ENCODE measurements around the gene RPL9. TPM values are rescaled to one million over a fixed set of nuclear protein-coding genes. Genes with fewer than 3 reads are reported as not detected.
"Not testable (repeated sequence)": the region's sequence is repeated elsewhere in the genome, so short reads cannot be mapped to it uniquely, and the experiment has no call there.

The RPL9 gene
- total RNA-seq, 6 experiments from 2014 or later, result 1,332 to 1,543 (median 1,424) TPM

DNA sequence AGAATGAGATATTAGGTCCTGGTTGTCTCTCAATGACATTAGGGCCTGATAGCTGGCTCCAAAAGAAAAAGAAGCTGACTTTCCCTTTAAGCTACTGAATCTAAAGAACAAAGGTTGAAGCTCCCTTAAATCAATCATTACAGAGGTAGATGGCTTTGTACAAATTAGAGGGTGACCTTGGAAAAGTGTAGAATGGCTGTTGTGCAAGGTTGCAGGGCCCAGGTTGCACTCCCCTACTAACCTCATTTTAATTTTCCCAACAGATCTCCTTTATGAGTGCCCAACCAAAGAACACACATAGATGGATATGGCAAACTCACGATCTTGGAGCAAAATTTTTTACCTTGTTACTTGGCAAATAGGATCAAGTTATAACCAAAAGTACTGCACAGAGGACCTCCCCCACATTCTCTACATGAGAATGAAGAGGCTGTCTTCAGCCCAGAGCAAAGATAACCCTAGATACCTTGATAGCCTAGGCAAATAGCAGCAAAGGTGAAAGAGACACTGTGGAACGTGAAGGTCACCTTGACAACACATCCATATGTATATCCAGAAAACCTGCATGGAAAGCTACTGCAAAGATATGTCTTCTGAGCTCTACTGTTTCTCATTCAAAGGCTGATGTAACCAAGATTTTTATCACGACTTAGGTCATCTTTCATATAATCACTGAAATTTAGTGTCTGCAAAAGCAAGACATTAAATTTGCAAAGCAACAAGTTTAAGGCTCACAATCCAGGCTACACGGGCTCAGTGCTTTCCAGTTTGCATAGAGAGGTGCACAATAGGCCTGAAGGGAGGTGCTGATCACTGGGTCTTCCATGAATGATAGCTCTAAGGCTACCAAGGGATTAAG is 29.0 kb downstream of the RPL9 start:
- no peak overlapping the region for H3K4me3 Mint-ChIP-seq
- H3K36me3 Mint-ChIP-seq (ENCODE audit: low read depth), result no peaks in the 10 kb centered on the region
- H3K27ac Mint-ChIP-seq, result no peak overlapping the region
- no peaks in the 10 kb centered on the region for H3K9me3 Mint-ChIP-seq
- peaks cover 6% of the 10 kb centered on the region; the same call in 1 of the 2 replicates for H3K4me1 Mint-ChIP-seq (ENCODE audit: low read depth)
- TF ChIP-seq, protein P1, sequence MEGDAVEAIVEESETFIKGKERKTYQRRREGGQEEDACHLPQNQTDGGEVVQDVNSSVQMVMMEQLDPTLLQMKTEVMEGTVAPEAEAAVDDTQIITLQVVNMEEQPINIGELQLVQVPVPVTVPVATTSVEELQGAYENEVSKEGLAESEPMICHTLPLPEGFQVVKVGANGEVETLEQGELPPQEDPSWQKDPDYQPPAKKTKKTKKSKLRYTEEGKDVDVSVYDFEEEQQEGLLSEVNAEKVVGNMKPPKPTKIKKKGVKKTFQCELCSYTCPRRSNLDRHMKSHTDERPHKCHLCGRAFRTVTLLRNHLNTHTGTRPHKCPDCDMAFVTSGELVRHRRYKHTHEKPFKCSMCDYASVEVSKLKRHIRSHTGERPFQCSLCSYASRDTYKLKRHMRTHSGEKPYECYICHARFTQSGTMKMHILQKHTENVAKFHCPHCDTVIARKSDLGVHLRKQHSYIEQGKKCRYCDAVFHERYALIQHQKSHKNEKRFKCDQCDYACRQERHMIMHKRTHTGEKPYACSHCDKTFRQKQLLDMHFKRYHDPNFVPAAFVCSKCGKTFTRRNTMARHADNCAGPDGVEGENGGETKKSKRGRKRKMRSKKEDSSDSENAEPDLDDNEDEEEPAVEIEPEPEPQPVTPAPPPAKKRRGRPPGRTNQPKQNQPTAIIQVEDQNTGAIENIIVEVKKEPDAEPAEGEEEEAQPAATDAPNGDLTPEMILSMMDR (IDR thresholded peaks at IDR 0.05), result no peak
- peaks cover 1% of the 10 kb centered on the region; the same call in 1 of the 2 replicates for H3K27me3 Mint-ChIP-seq (ENCODE audit: insufficient read depth)
- DNase-seq, result no peak

- Mint-ChIP-seq H3K9me3 (no peaks in the 10 kb centered on the region), H3K4me1 (ENCODE audit: low read depth) (peaks cover 6% of the 10 kb centered on the region; the same call in 1 of the 2 replicates), H3K36me3 (ENCODE audit: low read depth) (no peaks in the 10 kb centered on the region), H3K4me3 (no peak overlapping the region), H3K27ac (no peak overlapping the region), H3K27me3 (ENCODE audit: insufficient read depth) (peaks cover 1% of the 10 kb centered on the region; the same call in 1 of the 2 replicates)
- TF ChIP-seq, protein P1 (IDR thresholded peaks at IDR 0.05), result no peak
- no peak for DNase-seq
Measured at GRCh38 chr4:39427520-39428114, 31.1 kb downstream of the RPL9 start.

- Mint-ChIP-seq H3K27ac (no peak overlapping the region), H3K27me3 (ENCODE audit: insufficient read depth) (no peaks in the 10 kb centered on the region; the same call in none of the 2 replicates), H3K4me3 (no peak overlapping the region), H3K36me3 (ENCODE audit: low read depth) (no peaks in the 10 kb centered on the region), H3K4me1 (ENCODE audit: low read depth) (peaks cover 6% of the 10 kb centered on the region; the same call in 1 of the 2 replicates), H3K9me3 (no peaks in the 10 kb centered on the region)
- TF ChIP-seq, protein P1 (IDR thresholded peaks at IDR 0.05), result no peak
- no peak for DNase-seq
Measured at GRCh38 chr4:39426728-39427127, 32.0 kb downstream of the RPL9 start.

DNA sequence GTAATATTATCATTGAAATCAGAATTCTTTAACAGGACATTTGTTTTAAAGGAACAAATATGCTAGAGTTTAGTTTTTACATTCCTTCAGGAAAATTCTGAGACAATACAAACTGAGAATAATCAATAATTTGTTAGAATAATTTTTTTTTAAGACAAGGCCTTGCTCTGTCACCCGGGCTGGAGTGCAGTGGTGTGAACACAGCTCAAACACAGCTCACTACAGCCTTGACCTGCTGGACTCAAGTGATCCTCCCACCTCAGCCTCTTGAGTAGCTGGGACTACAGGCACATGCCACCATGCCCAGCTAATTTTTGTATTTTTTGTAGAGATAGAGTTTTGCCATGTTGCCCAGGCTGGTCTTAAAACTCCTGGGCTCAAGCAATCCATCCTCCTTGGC is 33.4 kb downstream of the RPL9 start:
- H3K27me3 Mint-ChIP-seq (ENCODE audit: insufficient read depth); H3K36me3 Mint-ChIP-seq (ENCODE audit: low read depth); H3K27ac Mint-ChIP-seq; DNase-seq; H3K4me1 Mint-ChIP-seq (ENCODE audit: low read depth); H3K4me3 Mint-ChIP-seq; H3K9me3 Mint-ChIP-seq: not testable (repeated sequence)

DNA sequence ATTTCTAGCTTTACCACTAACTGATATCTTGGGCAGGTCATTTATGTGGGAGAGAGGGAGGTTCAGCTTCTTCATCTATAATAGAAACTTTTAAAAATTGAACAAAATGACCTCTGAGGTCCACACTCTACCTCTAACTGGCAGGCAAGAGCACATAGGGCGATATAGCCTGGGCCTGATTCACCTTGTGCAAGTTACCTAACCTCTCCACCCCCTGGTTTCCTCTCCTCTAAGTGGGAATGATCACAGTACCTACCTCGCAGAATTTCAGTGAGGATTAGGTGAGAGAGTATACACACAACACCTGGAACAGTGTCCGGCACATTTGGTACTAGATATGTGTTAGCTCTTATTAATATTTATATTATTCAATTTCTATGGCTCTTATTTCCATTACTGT is 36.5 kb downstream of the RPL9 start:
- no peak overlapping the region for H3K27ac Mint-ChIP-seq
- TF ChIP-seq, protein P1 (IDR thresholded peaks at IDR 0.05), result no peak
- H3K4me3 Mint-ChIP-seq, result no peak overlapping the region

More for the DNA sequence above, 36.5 kb downstream of the RPL9 start:
- peaks cover 5% of the 10 kb centered on the region for H3K27me3 Mint-ChIP-seq (ENCODE audit: insufficient read depth)
- H3K9me3 Mint-ChIP-seq, result no peaks in the 10 kb centered on the region
- H3K4me1 Mint-ChIP-seq (ENCODE audit: low read depth), result no peaks in the 10 kb centered on the region
- DNase-seq, result no peak
- H3K36me3 Mint-ChIP-seq (ENCODE audit: low read depth), result no peaks in the 10 kb centered on the region

All from HFFc6 (cell line).